ENCODE measurements around the gene MFSD6L.

Gene MFSD6L

GRCh38 chr17:8798846-8799569, at the start of gene MFSD6L:
Gene MFSD6L (minus strand): TSS chr17:8799365. CDS start chr17:8799120, 245 bp downstream.
- no peak for DNase-seq (ENCODE audit: low read depth, low spot score)
- H3K27ac ChIP-seq, result no peak within 1 kb of the TSS

DNA sequence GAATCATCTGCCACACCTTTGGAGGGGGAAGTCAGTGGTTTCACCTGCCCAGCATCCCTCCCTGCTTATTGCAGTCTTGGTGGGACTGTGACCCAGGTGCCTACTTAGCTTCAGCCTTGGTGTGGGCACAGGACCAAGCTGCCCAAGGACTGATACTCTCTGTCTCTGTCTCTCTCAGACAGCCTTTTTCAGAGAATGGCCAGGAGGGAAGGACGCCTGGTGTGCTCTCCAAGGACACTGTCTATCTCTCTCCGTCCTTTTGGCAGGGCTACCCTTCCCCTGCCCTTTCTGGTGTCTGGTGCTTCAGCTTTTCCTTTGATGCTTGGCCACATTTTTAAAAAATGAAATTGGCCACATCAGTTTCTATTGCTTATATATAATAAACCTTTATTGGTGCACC, 48.7 kb upstream of the MFSD6L start:
- DNase-seq (ENCODE audit: low read depth, low spot score), result no peak
- no peak overlapping the region for H3K27ac ChIP-seq

DNA sequence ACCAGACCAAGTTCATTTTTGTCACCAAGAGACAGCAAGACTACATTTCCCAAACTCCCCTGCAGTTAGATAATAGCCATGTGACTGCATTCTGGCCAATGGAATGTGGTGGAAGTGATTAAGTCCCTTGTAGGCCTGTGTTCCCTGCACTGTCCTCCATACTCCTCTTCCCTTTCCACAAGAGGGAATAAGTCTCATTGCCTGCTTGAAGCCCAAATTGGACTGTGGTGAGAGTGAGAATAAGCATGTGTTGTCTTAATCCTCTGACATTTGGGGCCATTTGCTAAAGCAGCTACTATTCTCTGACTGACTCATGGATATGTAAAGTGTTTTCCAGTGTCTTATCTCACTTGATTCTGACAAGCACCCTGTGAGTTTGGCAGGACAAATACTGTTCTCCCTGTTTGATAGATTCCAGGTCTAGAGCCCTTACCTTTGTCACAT, 47.6 kb upstream of the MFSD6L start:
- no peak overlapping the region for H3K27ac ChIP-seq
- no peak for DNase-seq (ENCODE audit: low read depth, low spot score)

DNA sequence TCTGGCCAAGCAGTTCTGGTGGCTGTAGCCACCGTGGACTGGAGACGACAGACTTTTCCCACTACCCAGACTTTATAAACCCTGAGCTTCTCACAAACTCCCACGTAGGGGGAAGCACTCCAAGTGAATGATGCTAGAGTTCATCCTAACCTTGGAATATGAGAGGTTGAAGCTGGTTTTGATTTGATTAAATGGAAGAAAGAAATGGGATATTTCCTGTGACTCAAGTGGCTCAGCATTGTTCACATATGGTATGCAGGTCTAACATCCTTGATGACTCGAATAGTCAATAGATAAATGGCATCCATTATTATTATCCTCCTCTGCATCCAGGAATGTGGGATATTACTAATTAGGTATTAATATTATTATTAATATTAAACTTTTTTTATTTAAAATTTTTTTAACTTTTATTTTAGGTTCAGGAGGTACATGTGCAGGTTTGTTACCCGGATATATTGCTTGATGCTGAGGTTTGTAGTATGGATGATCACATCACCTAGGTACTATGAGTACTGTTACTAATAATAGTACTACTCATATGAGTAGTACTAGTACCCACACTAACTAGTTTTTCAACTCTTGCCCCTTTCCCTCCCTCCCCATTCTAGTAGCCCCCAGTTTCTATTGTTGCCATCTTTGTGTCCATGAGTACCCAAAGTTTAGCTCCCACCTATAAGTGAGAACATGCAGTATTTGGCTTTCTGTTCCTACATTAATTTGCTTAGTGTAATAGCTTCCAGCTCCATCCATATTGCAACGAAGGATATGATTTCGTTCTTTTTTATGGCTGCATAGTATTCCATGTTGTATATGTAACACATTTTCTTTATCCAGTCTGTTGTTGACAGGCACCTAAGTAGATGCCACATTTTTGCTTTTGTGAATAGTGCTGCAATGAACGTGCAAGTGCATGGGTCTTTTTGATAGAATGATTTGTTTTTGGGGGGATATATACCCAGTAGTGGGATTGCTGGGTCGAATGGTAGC, 45.4 kb upstream of the MFSD6L start:
- DNase-seq (ENCODE audit: low read depth, low spot score), result no peak
- no peak overlapping the region for H3K27ac ChIP-seq

- no peak overlapping the region for H3K27ac ChIP-seq
- DNase-seq (ENCODE audit: low read depth, low spot score), result no peak
Observed at GRCh38 chr17:8843344-8843743, 44.2 kb upstream of the MFSD6L start.

DNA sequence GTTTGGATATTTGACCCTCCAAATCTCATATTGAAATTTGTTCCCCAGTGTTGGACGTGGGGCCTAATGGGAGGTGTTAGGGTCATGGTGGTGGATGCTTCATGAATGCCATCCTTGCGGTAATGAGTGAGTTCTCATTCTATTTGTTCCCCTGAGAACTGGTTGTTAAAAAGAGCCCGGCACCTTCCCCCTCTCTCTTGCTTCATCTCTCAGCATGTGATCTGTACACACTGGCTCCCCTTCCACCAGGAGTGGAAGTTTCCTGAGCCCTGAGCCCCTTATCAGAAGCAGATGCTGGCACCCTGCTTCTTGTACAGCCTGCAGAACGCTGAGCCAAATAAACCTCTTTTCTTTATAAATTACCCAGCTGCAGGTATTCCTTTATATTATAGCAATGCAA, 42.7 kb upstream of the MFSD6L start:
- no peak overlapping the region for H3K27ac ChIP-seq
- no peak for DNase-seq (ENCODE audit: low read depth, low spot score)

DNA sequence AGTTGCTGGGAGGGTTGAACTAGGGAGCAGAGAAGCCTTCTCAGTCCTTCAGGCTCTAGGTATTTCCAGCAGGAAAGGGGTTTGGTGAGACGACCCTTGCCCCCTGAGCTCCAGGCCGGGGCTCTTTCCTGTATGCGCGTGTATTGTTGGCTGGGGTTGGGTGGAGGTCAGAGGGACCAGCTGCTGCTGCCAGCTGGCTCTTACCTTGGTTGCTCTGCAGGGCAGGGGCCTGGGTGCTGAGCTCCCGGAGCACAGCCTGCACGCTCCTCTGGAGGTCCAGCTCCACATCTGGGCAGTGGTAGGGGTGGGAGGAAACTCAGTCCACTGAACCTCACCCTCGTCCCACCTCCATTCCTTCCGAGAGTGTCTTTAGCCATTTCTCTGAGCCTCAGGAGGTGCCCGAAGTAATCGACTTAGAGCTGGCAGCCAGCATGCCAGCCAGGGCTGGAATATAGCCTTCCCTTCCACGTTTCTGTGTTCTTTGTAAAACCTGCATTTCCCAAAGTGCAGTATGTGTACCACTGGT, 40.3 kb upstream of the MFSD6L start:
- H3K27ac ChIP-seq, result no peak overlapping the region
- DNase-seq (ENCODE audit: low read depth, low spot score), result no peak

- no peak for DNase-seq (ENCODE audit: low read depth, low spot score)
- H3K27ac ChIP-seq, result no peak overlapping the region
Observed at GRCh38 chr17:8838551-8839095, 39.5 kb upstream of the MFSD6L start.

GRCh38 chr17:8837563-8838075, 38.5 kb upstream of the MFSD6L start:
- H3K27ac ChIP-seq, result no peak overlapping the region
- no peak for DNase-seq (ENCODE audit: low read depth, low spot score)

DNA sequence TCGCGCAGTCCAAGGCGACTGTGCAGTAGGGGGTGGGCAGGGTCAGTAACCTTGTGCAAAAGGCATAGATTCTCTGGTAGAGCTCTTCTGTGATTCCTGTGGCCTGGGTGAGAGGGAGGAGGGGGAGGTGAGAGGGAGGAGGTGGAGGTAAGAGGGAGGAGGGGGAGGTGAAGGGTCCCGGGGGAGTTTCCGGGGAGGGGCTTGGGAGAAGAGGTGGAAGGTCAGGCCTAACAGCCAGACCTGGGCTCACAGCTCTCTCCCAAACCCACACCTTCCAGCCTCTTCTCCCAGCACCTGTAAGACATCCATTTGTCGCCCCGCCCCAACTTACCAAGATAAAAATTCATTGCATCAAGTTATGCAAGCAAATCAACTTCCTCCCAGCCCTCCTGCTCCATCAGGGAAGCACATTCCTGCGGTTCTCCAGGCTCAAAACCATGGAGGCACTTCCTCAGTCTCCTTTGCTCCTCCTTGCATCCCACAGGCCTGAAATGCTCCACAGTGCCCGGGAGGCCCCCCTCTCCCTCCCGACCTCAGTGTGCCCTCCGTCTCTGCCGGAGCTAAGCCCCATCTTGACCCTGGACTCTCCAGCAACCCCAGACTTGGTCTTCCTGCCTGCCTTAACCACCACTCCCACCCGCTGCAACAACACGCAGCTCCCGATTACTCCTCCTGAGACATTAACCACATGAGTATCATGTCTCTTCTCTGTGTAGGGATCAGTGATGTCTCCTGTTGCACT, 37.8 kb upstream of the MFSD6L start:
- H3K27ac ChIP-seq, result no peak overlapping the region
- DNase-seq (ENCODE audit: low read depth, low spot score), result no peak

- no peak for DNase-seq (ENCODE audit: low read depth, low spot score)
Observed at GRCh38 chr17:8835631-8836364, 36.6 kb upstream of the MFSD6L start.

DNA sequence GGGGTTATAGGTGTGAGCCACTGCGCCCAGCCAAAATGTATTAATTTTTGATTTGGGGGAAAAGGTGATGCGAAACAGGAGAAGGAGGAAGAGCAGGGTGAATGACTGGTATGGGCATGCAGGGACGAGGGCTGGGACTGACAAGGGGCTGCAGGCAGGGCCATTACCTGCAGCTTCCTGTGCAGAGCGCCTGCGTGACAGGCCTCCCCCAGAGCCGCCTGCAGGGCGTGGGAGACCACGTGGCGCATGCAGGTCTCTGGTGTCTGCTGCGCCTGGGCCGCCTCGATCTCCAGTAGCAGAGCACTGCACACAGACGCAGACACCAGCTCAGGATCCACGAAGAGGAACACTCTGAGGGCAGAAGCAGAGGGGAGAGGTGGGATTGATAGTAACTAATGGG, 35.9 kb upstream of the MFSD6L start:
- H3K27ac ChIP-seq, result no peak overlapping the region
- no peak for DNase-seq (ENCODE audit: low read depth, low spot score)

More at GRCh38 chr17:8835631-8836364, 36.6 kb upstream of the MFSD6L start:
- H3K27ac ChIP-seq, result no peak overlapping the region

GRCh38 chr17:8832711-8833352, 33.7 kb upstream of the MFSD6L start:
- H3K27ac ChIP-seq, result no peak overlapping the region
- no peak for DNase-seq (ENCODE audit: low read depth, low spot score)

- DNase-seq (ENCODE audit: low read depth, low spot score), result no peak
Observed at GRCh38 chr17:8831234-8831849, 32.2 kb upstream of the MFSD6L start.

GRCh38 chr17:8830141-8830540, 31.0 kb upstream of the MFSD6L start:
- H3K27ac ChIP-seq, result no peak overlapping the region
- DNase-seq (ENCODE audit: low read depth, low spot score), result no peak

More at GRCh38 chr17:8831234-8831849, 32.2 kb upstream of the MFSD6L start:
- no peak overlapping the region for H3K27ac ChIP-seq

DNA sequence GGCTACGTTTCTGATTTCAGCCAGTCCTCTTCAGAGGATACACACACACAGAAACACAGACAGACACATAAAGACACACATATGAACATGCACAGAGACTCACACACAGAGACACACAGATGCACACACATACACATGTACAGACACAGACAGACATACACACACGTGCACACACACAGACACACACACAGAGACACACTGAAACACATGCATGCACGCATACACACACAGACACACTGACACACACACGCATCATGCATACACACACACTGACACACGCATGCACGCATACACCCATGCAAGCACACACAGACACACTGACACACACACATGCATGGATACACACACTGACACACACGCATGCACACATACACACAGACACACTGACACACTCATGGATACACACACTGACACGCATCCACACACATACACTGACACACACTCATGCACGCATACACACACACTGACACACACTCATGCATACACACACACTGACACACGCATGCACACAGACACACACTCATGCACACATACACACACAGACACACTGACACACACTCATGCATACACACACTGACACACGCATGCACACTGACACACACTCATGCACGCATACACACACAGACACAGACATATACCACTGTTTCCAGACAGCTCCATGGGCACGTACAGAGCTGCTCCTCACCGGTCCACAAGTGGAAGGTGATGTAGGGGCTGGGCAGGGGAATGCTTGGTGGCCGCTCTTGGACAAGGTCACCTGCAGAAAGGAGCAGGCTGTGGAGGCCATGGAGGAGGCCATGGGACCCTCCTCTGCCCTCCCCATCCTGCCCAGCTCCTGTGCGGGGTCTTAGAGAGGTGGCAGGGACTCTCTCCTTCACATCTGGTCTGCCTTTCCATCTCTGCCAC, 30.1 kb upstream of the MFSD6L start:
- no peak overlapping the region for H3K27ac ChIP-seq
- DNase-seq (ENCODE audit: low read depth, low spot score), result no peak

DNA sequence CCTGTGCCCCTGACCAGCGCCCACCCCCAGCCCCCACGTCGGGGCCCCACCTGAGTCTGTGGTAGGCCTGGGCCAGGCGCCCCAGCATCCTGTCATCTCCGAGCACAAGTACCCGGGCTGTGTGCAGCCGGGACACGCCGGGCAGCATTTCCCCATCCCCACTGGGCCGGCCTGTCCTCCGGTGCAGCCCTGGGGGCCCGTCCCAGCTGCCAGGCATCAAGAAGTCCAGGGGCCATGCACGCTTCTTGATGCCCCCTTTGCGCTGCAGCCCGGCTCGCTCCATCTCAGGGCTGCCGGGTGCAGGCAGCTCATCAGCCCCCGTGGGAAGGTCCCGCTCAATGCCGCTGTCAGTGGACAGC, 29.3 kb upstream of the MFSD6L start:
- H3K27ac ChIP-seq, result no peak overlapping the region
- no peak for DNase-seq (ENCODE audit: low read depth, low spot score)

Measured in epithelial cell of prostate (primary cell).